Measurements from ENCODE around the gene NR2F1-AS1. TPM values are rescaled to one million over a fixed set of nuclear protein-coding genes. Genes with fewer than 3 reads are reported as not detected.

NR2F1-AS1 gene
- polyA plus RNA-seq, 1 donor (not counting 4 experiments of a cell fraction or from before 2014, with no cell fraction given): 0.25 TPM

DNA sequence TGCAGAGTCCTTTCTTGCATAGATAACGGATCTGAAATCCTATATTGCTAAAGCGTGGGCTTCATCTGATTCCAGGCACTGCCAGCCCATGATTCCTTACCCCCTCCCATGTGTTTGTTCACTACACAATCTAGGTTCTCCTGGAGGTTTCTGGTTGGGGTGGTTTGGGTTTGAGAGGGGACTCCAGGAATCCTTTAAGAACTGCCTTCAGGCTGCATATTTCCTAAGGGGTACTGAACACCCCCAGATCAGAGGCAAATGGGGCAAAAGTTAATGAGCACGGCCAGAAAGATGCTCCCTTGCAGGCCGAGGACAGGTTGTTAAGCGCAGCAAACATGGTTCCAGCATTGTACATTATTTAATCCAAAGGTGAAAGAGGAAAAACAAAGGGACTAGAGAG lies 11.9 kb upstream of the NR2F1-AS1 start:
- DNase-seq (ENCODE audit: low read depth, low spot score): no peak
- H3K79me2 ChIP-seq (ENCODE audit: control insufficient read depth, insufficient read depth, low read length): no peaks in the 10 kb centered on the region
- no peaks in the 10 kb centered on the region for H3K36me3 ChIP-seq (ENCODE audit: control insufficient read depth in 2 of 2, extremely low read depth in 1 of 2, insufficient read depth in 2 of 2, low read length in 2 of 2)
- no peak overlapping the region for H3K4me2 ChIP-seq (ENCODE audit: control insufficient read depth, extremely low read depth, insufficient read depth, low read depth, low read length)
- no peak for FAIRE-seq
- H3K9me1 ChIP-seq (ENCODE audit: control insufficient read depth, extremely low read depth, insufficient read depth, low read length): no peaks in the 10 kb centered on the region
- H3K9ac ChIP-seq (ENCODE audit: control insufficient read depth, extremely low read depth, insufficient read depth, low read length): no peak overlapping the region
- peaks cover 15% of the 10 kb centered on the region for H3K9me3 ChIP-seq (ENCODE audit: control insufficient read depth, low read depth, low read length)
- dilution Hi-C loops (cut with MboI; ENCODE audit: extremely low pct_ligation_motif_present, low sequenced_read_pairs): no loop called here
- no peak overlapping the region for H2AFZ ChIP-seq (ENCODE audit: control insufficient read depth, low read length)
- H3K4me3 ChIP-seq (ENCODE audit: control insufficient read depth in 2 of 3, extremely low read depth in 1 of 3, insufficient read depth in 2 of 3, low read depth in 1 of 3, low read length in 3 of 3): no peak overlapping the region
- H4K20me1 ChIP-seq (ENCODE audit: control insufficient read depth, extremely low read depth, insufficient read depth, low read length): no peaks in the 10 kb centered on the region
- no peak overlapping the region for H3K27ac ChIP-seq (ENCODE audit: control insufficient read depth, insufficient read depth, low read length)
- peaks cover 74% of the 10 kb centered on the region for H3K27me3 ChIP-seq (ENCODE audit: control insufficient read depth, extremely low read depth, insufficient read depth, low read length)
- TF ChIP-seq, protein P1, sequence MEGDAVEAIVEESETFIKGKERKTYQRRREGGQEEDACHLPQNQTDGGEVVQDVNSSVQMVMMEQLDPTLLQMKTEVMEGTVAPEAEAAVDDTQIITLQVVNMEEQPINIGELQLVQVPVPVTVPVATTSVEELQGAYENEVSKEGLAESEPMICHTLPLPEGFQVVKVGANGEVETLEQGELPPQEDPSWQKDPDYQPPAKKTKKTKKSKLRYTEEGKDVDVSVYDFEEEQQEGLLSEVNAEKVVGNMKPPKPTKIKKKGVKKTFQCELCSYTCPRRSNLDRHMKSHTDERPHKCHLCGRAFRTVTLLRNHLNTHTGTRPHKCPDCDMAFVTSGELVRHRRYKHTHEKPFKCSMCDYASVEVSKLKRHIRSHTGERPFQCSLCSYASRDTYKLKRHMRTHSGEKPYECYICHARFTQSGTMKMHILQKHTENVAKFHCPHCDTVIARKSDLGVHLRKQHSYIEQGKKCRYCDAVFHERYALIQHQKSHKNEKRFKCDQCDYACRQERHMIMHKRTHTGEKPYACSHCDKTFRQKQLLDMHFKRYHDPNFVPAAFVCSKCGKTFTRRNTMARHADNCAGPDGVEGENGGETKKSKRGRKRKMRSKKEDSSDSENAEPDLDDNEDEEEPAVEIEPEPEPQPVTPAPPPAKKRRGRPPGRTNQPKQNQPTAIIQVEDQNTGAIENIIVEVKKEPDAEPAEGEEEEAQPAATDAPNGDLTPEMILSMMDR (optimal IDR thresholded peaks at IDR 0.05 in 1 of 3, IDR thresholded peaks at IDR 0.05 in 1 of 3, conservative IDR thresholded peaks at IDR 0.05 in 1 of 3; ENCODE audit: extremely low read depth in 1 of 3, insufficient read depth in 2 of 3, low read length in 3 of 3): no peak
- TF ChIP-seq EZH2 (IDR thresholded peaks at IDR 0.05; ENCODE audit: low read length): no peak
- H3K4me1 ChIP-seq (ENCODE audit: control insufficient read depth, extremely low read depth, insufficient read depth, low read length): no peaks in the 10 kb centered on the region

DNA sequence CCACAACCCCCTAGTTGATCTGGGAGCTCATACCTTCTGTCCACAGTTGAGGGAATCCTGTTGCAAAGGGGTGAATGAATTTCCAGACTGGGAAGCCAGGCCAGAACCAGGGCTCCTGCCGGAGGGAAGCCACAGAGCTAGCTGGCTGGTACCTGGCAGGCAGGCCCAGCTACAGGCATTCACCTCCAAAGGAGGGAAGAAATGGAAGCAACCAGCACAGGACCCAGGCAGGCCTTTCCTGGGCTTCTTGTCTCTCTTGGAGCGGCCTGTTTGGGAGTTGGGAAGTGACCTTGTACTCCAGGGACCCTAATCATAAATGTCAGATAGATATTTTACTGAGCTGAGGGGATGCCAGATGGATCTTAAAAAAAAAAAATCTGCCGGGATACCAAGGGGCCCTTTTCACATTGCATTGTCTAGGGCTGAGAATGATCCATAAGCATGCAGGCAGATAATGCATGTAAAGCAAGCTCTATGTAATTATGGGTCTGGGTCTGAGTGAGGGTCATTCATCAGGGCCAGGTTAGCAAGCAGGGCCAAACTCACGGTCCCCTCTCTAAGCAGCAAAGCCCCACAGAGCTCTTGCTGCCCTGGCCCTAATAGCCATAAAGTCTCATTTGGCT lies 10.4 kb upstream of the NR2F1-AS1 start:
- peaks cover 19% of the 10 kb centered on the region for H3K9me3 ChIP-seq (ENCODE audit: control insufficient read depth, low read depth, low read length)
- H2AFZ ChIP-seq (ENCODE audit: control insufficient read depth, low read length): no peak overlapping the region
- H3K4me3 ChIP-seq (ENCODE audit: control insufficient read depth in 2 of 3, extremely low read depth in 1 of 3, insufficient read depth in 2 of 3, low read depth in 1 of 3, low read length in 3 of 3): no peak overlapping the region
- H3K36me3 ChIP-seq (ENCODE audit: control insufficient read depth in 2 of 2, extremely low read depth in 1 of 2, insufficient read depth in 2 of 2, low read length in 2 of 2): no peaks in the 10 kb centered on the region
- TF ChIP-seq, protein P1 (optimal IDR thresholded peaks at IDR 0.05 in 1 of 3, IDR thresholded peaks at IDR 0.05 in 1 of 3, conservative IDR thresholded peaks at IDR 0.05 in 1 of 3; ENCODE audit: extremely low read depth in 1 of 3, insufficient read depth in 2 of 3, low read length in 3 of 3): no peak
- TF ChIP-seq EZH2 (IDR thresholded peaks at IDR 0.05; ENCODE audit: low read length): no peak
- H3K79me2 ChIP-seq (ENCODE audit: control insufficient read depth, insufficient read depth, low read length): no peaks in the 10 kb centered on the region
- no peak for FAIRE-seq
- H4K20me1 ChIP-seq (ENCODE audit: control insufficient read depth, extremely low read depth, insufficient read depth, low read length): no peaks in the 10 kb centered on the region
- no peak overlapping the region for H3K27ac ChIP-seq (ENCODE audit: control insufficient read depth, insufficient read depth, low read length)
- no peak for DNase-seq (ENCODE audit: low read depth, low spot score)
- H3K27me3 ChIP-seq (ENCODE audit: control insufficient read depth, extremely low read depth, insufficient read depth, low read length): peaks cover 72% of the 10 kb centered on the region
- dilution Hi-C loops (cut with MboI; ENCODE audit: extremely low pct_ligation_motif_present, low sequenced_read_pairs): no loop called here
- H3K4me2 ChIP-seq (ENCODE audit: control insufficient read depth, extremely low read depth, insufficient read depth, low read depth, low read length): no peak overlapping the region
- no peaks in the 10 kb centered on the region for H3K4me1 ChIP-seq (ENCODE audit: control insufficient read depth, extremely low read depth, insufficient read depth, low read length)
- no peaks in the 10 kb centered on the region for H3K9me1 ChIP-seq (ENCODE audit: control insufficient read depth, extremely low read depth, insufficient read depth, low read length)
- H3K9ac ChIP-seq (ENCODE audit: control insufficient read depth, extremely low read depth, insufficient read depth, low read length): no peak overlapping the region

All from keratinocyte (primary cell).